NCI-H146 treated with DMSO at 0.1 percent for 48 hours (cell line): Measurements from ENCODE around the gene PARS2.

Source experiments
- DNase-seq: peaks from one replicate; lab custom pipeline; 2025; ENCODE audit not compliant: unreplicated experiment; lab: John Stamatoyannopoulos, UW

PARS2 gene

DNA sequence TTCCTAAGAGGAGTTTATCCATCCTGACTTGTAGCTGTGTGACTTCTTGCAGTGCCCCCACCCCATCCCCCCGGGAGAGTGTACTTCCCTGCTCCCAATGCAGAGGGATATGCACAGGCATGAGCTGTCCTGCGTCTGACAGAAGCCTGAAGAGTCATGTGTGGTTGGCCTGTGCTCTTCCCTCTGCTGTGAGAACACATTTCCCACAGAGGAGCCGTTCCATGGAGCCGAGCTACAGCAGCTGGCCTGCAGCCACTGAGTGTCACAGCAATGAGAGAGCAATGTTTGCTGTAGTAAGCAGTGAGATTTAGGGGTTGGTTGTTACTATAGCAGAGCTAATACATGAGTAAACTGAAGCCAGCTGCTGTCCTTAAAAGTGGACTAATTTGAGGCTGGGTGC, 22.0 kb downstream of the PARS2 start:
- no peak for DNase-seq

DNA sequence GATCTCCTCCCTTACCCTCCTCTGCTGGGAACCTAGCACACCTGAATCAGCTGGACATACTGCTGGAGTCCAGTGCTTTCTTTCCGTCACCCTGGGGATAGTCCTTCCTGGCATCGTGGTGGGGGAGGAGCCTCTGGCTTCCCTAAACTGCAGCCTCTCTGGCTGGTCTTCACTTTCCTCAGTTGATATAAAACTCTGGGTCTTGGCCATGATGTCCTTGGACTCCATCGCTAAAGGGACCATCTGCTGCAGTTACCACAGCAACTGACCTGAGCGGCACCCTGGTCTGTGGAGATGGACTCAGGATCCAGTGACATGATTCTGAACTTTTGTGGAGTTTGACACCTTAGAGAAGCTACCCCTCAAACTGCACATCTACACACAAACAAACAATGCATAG, 22.8 kb downstream of the PARS2 start:
- DNase-seq: no peak

DNA sequence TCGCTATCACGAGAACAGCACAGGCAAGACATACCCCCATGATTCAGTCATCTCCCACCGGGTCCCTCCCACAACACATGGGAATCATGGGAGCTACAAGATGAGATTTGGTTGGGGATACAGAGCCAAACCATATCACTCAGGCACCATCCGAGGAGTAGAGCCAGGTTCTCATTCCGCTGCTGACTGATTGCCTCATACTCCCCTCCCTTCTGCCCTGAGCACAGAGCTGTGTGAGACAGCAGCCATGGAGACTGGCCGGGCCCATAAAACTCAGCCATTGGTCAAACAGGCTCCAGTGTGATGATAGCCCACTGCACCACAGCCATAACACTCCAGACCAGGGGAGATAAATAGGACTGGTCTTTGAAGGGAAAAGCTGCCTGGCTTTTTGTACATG, 26.1 kb downstream of the PARS2 start:
- DNase-seq: no peak

DNA sequence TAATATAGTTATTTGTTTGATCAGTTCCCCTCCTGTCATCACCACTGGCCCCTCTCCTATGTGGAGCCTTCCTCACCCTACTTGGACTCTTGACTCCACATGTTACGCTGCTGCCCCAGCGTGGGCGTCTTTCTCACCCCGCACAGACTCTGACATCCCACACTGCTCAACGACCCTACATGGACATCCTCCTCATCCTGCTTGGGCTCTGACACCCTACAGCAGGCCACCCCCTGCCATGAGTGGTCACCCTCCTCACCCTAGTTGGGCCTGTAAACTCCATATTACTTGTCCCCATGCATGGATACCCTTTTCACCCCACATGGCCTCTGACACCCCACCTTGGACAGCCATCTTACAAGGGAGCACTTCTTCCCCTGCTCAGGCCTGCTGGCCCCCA, 27.6 kb downstream of the PARS2 start:
- DNase-seq: no peak

DNA sequence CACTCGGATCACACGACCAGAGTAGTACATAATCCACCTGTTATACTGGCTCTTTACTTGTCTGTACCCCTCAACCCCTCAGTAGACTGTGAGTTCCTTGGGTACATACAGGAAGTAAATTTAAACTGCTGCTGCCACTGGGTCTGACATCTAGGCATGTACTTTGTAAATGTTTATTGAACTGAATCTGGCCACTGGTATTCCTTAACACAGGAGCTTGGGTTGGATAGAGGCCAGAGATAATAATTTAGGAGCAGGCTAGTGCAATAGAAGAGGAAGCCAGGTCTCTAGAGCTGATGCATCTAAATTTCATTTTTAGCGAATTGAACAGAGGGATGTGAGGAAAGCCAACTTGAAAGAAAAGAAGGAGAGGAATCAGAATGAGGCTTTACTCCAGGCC, 36.3 kb downstream of the PARS2 start:
- DNase-seq: no peak

DNA sequence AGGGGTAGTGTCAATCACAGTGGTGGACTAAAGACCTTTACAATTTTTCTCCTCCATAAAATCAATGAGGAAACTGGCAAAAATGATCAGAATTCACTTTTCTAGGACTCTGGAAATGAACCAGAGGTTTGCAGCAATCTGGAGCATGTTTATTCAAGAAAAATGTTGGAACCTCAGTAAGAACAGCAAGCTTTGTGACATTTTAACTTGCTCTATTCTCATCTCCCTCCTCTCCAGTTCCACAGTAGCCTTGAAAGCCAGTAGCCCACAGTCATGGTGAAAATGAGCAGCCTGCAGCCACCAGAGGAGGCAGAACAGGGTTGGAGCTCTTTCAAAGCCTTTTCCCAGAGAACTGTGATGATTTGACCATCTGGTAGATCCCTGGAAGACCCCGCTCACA, 39.6 kb downstream of the PARS2 start:
- no peak for DNase-seq

DNA sequence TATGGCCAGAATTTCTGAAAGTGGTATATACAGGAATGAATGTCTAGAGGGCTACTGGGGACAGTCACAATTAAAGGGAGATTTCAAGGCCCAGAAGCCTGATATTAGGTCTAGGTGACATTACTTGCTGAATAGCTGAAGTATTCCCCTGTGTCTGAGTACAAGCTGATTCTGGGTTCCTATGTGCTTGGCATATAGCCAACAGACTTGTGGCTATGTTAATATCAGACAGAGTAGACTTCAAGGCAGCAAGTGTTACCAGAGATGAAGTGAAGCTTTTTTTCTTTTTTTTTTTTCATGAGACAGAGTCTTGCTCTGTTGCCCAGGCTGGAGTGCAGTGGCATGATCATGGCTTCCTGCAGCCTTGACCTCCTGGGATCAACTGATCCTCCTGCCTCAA, 40.3 kb downstream of the PARS2 start:
- DNase-seq: no peak

DNA sequence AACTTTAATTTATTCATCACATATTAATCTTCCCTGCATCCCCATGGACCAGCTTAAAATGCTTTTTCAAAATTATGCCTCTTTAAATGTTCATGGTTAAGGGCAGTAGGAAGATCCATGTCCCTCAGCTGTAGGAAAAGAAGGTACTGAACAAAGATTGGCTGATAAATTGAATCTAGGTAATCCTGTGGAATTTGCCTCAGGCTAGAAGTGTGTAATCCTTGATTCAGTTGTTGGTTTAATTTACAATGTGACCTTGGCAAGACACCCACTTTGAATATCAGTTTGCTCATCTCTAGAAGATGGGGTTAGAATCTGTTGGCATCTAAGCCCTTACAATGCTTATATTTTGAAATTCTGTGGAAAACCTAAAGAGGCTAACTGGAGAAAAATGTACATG, 42.6 kb downstream of the PARS2 start:
- DNase-seq: no peak

DNA sequence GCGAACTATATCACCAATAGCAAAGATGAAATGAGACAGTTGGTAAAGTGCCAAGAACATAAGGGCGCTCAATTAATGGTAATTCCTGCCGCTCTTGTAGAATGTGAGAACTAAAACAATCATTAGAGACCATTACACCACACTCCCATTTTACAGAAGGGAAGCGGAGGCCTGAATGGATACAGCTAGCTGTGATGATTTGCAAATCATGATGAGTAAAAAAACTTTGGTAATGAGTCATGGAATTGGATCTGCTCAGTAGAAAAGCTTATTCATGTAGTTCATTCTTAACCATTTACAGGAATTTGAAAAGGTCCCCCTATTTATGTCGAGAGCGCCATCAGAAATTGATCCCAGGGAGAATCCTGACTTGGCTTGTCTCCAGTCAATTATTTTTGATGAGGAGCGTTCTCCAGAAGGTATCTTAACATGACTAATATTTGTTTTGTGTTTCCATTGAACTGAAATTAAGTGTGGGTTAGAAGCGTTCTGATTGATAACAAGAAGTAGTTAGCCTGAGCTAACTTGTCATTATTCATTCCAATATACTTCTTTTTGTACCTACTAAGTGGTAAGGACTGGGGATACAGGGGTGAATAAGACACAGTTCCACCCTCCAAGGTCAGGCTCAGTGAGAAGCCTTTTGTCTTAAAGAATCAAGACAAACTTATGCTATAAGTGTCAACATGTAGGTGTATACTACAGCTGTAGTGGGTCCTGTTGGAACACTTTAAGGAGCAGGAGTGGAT, 47.9 kb downstream of the PARS2 start:
- no peak for DNase-seq

DNA sequence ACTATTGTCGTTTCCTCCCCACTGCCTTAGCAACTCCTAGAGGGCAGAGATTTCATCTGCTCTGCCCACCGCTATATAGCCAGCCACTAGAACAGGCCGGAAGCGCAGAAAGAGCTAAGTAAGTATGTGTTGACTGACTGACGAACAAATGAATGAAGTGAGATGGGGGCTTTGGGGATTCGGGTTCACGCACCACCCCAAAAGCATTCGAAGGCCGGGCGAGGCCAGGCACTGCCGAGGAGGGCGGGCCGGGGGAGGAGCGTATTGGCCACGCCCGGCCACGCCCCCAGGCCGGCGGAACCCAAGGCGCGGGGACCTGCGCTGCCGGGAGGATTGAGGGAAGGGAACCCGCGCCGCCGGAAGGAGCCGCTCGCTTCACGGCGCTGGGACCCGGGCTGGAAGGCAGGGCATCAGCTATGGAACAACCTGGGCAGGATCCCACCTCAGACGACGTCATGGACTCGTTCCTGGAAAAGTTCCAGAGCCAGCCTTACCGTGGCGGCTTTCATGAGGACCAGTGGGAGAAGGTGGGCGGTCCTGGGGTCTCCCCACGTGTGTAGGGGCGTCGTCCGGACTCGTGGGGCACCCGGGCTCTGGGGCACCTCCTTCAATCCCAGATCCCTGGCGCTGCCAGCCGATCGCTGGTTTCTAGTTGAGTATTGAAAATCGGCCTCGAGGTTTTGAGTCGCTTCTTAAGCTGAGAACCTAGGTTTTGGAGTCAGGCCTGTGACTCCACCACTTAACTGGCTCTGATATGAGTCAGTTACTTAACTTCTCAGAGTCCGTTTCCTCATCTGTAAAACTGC, 48.6 kb downstream of the PARS2 start, which contains the start of gene TTC4:
TTC4 (plus strand) TSS at position 369 of the 806 bp plus-strand sequence; CDS start at position 417, 48 bp downstream.
- DNase-seq: peak; percentile 49

DNA sequence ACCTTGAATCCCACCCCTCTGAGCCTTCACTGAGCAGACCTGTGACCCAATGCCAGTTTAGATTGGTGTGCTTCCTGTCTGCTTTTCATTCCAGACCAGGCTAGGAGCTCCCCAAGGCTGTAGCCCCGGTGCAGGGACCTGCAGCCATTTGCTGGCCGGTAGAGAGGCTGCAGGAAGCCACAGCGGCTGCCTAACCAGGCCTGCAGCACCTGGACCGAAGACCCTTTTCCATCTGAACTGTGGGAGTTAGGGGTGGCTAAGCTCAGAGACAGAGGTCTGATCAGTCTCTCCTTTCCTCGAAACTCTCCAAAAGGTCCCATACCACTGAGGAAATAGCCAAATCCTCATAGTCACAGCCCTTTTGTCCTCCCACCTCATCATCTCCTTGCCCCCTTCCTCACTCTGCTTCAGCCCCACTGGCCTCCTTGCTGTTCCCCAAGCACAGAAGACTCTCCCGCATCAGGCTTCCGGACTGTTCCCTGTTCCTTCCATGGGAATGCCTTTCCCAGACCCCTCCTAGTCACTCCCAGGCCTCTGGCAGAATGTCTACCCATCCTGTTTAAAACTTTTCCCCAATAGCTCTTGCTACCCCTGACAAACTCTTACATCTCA, 49.3 kb downstream of the PARS2 start:
- no peak for DNase-seq

DNA sequence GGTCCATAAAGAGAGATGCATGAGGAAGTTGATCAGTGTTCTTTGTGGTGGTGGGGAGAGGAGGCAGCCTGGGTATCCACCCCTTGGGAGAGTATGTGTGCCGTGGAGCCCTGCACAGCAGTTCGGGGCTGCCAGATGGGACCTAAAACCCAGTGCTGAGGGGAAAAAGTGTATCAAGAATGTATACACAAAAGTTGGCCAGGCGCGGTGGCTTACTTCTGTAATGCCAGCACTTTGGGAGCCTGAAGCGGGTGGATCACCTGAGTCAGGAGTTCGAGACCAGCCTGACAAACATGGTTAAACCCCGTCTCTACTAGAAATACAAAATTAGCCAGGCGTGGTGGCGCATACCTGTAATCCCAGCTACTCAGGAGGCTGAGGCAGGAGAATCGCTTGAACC, 52.8 kb downstream of the PARS2 start:
- no peak for DNase-seq

DNA sequence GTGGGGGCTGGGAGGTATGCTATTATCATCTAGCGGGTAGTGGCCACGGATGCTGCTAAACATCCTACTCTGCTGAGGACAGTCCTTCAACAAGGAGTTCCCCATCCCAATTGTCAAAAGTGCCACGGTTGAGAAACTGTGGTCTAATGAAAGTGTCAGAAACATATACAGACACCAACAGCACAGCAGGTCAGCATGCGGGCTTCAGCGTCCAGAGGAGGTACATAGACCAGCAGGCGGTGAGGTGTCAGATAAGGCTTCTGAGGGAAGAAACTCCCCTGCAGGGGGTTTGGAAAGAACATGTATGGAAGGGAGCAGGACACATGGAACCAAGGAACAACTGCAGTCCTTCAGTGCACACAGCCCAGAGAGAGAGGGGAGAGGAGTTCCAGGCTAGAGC, 53.5 kb downstream of the PARS2 start:
- no peak for DNase-seq

DNA sequence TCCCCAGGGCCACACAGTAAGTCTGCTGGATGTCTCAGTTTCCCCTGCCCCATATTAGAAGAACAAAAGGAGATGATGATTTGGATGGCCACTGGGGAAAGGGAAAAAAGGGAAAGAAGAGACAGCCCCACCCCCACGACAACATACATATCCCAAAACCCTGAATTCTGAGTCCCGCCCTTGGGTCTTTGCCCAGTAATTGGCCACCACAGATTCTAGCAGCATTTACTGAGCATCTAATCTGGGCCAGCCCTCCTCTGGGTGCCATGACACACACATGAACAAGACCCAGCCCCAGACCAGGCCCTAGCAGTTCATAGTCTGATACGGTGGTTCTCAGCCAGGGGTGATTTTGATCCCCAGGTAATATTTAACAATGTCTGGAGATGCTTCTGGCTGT, 53.9 kb downstream of the PARS2 start:
- no peak for DNase-seq

DNA sequence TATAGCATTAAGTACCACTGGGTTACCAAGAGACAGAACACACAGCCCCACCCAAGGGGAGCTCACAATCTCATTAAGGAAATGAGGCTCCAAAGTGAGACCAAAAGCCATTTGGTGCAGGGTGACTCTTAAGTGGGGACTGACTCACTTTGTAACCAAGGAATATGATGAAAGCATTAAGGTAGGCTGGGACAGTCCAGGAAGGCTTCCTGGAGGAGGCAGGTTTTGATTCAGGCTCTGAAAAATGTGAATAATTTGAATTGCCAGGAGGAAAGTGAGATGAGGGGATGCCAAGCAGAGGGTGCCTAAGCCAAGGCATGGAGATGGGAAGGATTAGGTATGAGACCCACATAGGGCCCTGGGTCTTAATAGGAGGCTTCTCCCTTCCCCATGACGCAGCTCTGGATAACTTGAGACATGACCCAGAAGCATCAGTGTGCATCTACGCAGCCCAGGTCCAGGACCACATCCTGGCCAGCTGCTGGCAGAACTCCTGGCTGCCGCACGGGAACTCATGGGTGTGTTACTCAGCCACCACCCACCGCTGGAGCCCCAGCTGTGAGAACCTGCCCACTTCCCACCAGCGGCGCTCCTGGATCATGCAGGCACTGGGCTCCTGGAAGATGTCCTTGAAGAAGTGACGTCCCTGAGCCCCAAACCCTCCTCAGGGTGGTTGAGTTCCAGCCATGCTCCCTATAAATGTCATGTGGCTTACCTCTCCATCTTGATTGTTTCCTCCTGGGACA, 54.6 kb downstream of the PARS2 start:
- no peak for DNase-seq

DNA sequence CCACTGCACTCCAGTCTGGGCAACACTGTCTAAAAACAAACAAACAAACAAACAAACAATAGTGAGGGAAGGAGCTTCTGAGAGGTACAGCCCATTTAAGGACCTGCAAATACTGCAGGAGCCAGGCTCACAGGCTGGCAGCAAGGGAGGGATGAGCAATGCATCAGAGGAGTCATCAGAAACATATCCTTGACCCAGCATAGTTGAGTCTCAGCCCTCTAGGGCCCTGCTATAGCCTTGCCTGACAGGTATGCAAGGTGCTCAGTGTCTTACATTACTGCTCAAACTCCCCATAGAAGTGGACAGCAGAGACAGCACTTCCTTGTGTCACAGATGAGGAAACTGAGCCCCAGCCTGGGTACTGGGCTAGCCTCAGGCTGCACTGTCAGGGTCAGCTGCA, 55.9 kb downstream of the PARS2 start:
- no peak for DNase-seq
